Measurements from ENCODE around the gene MARCHF3. TPM values are rescaled to one million over a fixed set of nuclear protein-coding genes. Genes with fewer than 3 reads are reported as not detected.
A peak's percentile ranks its signal among the peaks of the same experiment; 100 is the strongest.

MARCHF3 gene
- total RNA-seq, 5 donors from 2014 or later (not counting 1 experiment from before 2014, with no cell fraction given) = 5.6 to 9.9 (median 7.6) TPM

DNA sequence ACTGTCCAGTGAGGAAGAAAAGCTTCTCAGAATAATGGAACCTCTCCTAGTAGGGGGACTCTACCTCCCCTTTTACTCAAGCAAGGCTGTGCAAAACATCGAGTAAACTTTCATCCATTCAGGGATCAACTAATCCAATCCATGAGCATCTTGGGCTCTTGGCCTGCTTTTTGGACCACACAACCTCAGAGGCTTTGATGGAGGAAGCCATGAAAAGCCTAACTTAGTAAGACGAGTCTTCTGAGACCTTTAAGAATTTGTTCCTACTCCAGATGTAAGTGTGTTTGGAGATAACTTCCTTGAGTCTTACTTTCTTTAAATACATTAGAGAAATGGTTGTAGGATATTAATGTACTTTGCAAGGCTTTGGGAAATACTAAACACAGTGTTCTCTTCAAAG lies 49.1 kb downstream of the MARCHF3 start:
- Mint-ChIP-seq H3K27ac (no peak overlapping the region), H3K36me3 (no peaks in the 10 kb centered on the region), H3K4me1 (peaks cover 26 to 45% (median 29%) of the 10 kb centered on the region in 3 donors), H3K4me3 (no peak overlapping the region), H3K9me3 (no peaks in the 10 kb centered on the region), H3K27me3 (no peaks in the 10 kb centered on the region)
- CTCF ChIA-PET = no interaction called here
- Histone ChIP-seq H3K4me1 (ENCODE audit: control insufficient read depth in 1 of 2, extremely low read depth in 1 of 2, insufficient read depth in 2 of 2, low read length in 2 of 2) (no peaks in the 10 kb centered on the region), H3K27ac (ENCODE audit: low read length) (no peak overlapping the region), H3K4me3 (ENCODE audit: control insufficient read depth in 1 of 2, extremely low read depth in 1 of 2, low read length in 1 of 2) (no peak overlapping the region), H3K27me3 (replicated peaks in 1 of 2; ENCODE audit: control insufficient read depth in 2 of 2, extremely low read depth in 1 of 2, insufficient read depth in 2 of 2, low read length in 1 of 2) (no peaks in the 10 kb centered on the region), H3K9me3 (no peaks in the 10 kb centered on the region), H3K36me3 (ENCODE audit: control insufficient read depth in 2 of 2, extremely low read depth in 1 of 2, insufficient read depth in 1 of 2, low read length in 1 of 2) (no peaks in the 10 kb centered on the region)
- DNase-seq (no peak), ATAC-seq (replicated peaks in 1 of 4) (no peak)
- POLR2A ChIA-PET = interaction anchor here in 1 of 2 donors (0.5 kb wide), 1 partner anchor 203 kb away, joined by 4 read pairs; no protein-coding TSS in a partner anchor
- WGBS (ENCODE audit: insufficient coverage) = no CpG with 5 or more reads among the region's 2 CpGs

DNA sequence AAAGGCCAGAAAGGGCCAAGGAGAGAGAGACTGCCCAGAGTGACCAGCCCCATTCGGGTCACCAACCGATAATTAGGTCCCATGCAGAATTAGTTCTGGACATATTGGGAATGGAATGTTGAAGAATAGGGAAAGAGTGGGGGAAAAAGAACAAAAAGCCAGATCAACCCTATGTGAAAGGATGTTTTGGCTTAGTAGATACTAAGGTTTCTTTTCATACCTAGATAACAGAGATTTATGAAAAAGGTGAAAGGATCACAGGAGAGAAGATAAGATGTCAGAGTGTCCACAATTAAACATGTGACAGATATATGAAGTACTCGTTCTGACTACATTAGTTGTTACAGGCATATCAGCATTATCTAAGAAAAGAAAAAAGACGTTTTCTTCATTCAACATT lies 52.1 kb downstream of the MARCHF3 start:
- no peaks in the 10 kb centered on the region for H3K27me3 Mint-ChIP-seq
- no peak overlapping the region for H3K27ac ChIP-seq (ENCODE audit: low read length)
- H3K36me3 Mint-ChIP-seq = no peaks in the 10 kb centered on the region
- H3K9me3 Mint-ChIP-seq = no peaks in the 10 kb centered on the region
- H3K27me3 ChIP-seq (replicated peaks in 1 of 2; ENCODE audit: control insufficient read depth in 2 of 2, extremely low read depth in 1 of 2, insufficient read depth in 2 of 2, low read length in 1 of 2) = no peaks in the 10 kb centered on the region
- no peak overlapping the region for H3K4me3 Mint-ChIP-seq
- peaks cover 1 to 3% of the 10 kb centered on the region in 2 experiments for H3K4me1 ChIP-seq (ENCODE audit: control insufficient read depth in 1 of 2, extremely low read depth in 1 of 2, insufficient read depth in 2 of 2, low read length in 2 of 2)
- ChIA-PET CTCF (no interaction called here), POLR2A (no interaction called here)
- no peak overlapping the region for H3K4me3 ChIP-seq (ENCODE audit: control insufficient read depth in 1 of 2, extremely low read depth in 1 of 2, low read length in 1 of 2)
- no peaks in the 10 kb centered on the region for H3K36me3 ChIP-seq (ENCODE audit: control insufficient read depth in 2 of 2, extremely low read depth in 1 of 2, insufficient read depth in 1 of 2, low read length in 1 of 2)
- WGBS (ENCODE audit: insufficient coverage) = 96% methylated on average over 3 of the region's 4 CpGs
- peaks cover 24 to 45% (median 25%) of the 10 kb centered on the region in 3 donors for H3K4me1 Mint-ChIP-seq
- ATAC-seq (replicated peaks in 1 of 4) (no peak), DNase-seq (no peak)
- H3K9me3 ChIP-seq = no peaks in the 10 kb centered on the region
- no peak overlapping the region for H3K27ac Mint-ChIP-seq

DNA sequence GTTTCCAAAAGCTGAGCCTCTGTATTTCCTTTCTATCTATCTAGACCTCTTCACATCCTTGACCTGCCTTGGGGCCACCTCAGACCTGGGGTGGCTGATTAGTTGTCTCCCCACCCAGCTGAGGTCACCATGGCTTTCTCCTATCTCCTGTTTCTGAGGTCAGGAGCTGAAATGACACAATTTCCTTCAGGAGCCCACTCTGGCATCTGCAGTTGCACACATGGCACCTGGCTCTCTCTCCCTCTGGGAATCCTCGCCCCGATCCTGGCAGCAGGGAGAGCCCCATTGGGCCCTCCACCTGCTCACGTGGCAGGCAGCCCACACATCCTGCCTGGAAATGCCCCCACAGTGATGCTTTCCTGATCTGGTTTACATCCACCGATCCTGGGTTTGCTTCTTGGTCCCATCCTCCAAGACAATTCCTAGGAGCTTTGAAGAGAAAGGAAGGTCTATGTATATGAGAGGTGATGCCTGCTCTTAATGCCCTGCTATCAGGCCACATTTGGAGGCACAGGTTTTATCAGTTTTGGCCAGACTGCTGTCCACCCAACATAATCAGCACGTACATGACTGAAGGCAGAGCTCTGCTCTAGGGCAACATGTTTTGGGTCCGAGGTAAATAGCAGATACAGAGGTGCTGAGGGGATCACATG lies 53.7 kb downstream of the MARCHF3 start:
- no peak for DNase-seq
- Histone ChIP-seq H3K27ac (ENCODE audit: low read length) (no peak overlapping the region), H3K4me1 (ENCODE audit: control insufficient read depth in 1 of 2, extremely low read depth in 1 of 2, insufficient read depth in 2 of 2, low read length in 2 of 2) (peaks cover 4 to 16% of the 10 kb centered on the region in 2 experiments), H3K36me3 (ENCODE audit: control insufficient read depth in 2 of 2, extremely low read depth in 1 of 2, insufficient read depth in 1 of 2, low read length in 1 of 2) (no peaks in the 10 kb centered on the region), H3K27me3 (replicated peaks in 1 of 2; ENCODE audit: control insufficient read depth in 2 of 2, extremely low read depth in 1 of 2, insufficient read depth in 2 of 2, low read length in 1 of 2) (no peaks in the 10 kb centered on the region), H3K4me3 (ENCODE audit: control insufficient read depth in 1 of 2, extremely low read depth in 1 of 2, low read length in 1 of 2) (no peak overlapping the region), H3K9me3 (no peaks in the 10 kb centered on the region)
- ChIA-PET CTCF (interaction anchor here in 1 of 2 donors (0.7 kb wide), 1 partner anchor 62 kb away, joined by 3 read pairs; no protein-coding TSS in a partner anchor), POLR2A (no interaction called here)
- no peak overlapping the region for H3K4me3 Mint-ChIP-seq
- peaks cover 30 to 45% (median 33%) of the 10 kb centered on the region in 3 donors for H3K4me1 Mint-ChIP-seq
- no peaks in the 10 kb centered on the region for H3K27me3 Mint-ChIP-seq
- no peaks in the 10 kb centered on the region for H3K36me3 Mint-ChIP-seq
- no peak for ATAC-seq (replicated peaks in 1 of 4)
- WGBS (ENCODE audit: insufficient coverage) = 75% methylated on average over 4 of the region's 6 CpGs
- H3K27ac Mint-ChIP-seq = peak overlapping the region in 1 of 2 donors; percentile 74
- no peaks in the 10 kb centered on the region for H3K9me3 Mint-ChIP-seq

DNA sequence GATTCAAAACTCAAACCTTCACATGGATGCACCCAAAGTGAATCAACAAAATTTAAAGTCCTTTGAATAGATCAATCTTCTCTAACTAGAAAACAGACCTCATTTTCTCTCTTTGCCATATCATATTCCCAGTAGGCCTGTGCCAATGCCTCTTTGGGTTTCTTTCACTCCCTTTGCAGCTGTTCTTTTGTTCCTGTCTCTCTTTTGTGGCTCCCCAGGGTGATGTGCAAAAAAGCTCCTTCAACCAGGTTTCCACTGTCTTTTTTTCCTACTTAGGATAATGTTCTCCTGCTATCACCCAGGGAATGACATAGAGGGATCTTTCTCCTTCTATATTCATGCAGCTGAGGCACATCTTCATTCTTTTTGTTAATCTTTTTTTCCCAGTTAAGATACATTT lies 54.6 kb downstream of the MARCHF3 start:
- ATAC-seq (replicated peaks in 1 of 4) (no peak), DNase-seq (no peak)
- H3K27ac ChIP-seq (ENCODE audit: low read length) = no peak overlapping the region
- H3K27me3 ChIP-seq (replicated peaks in 1 of 2; ENCODE audit: control insufficient read depth in 2 of 2, extremely low read depth in 1 of 2, insufficient read depth in 2 of 2, low read length in 1 of 2) = no peaks in the 10 kb centered on the region
- Mint-ChIP-seq H3K4me1 (peaks cover 35 to 46% (median 37%) of the 10 kb centered on the region in 3 donors), H3K36me3 (no peaks in the 10 kb centered on the region), H3K27me3 (no peaks in the 10 kb centered on the region), H3K9me3 (no peaks in the 10 kb centered on the region), H3K27ac (peak overlapping the region in 1 of 2 donors; percentile 74), H3K4me3 (no peak overlapping the region)
- peaks cover 4 to 18% of the 10 kb centered on the region in 2 experiments for H3K4me1 ChIP-seq (ENCODE audit: control insufficient read depth in 1 of 2, extremely low read depth in 1 of 2, insufficient read depth in 2 of 2, low read length in 2 of 2)
- no peaks in the 10 kb centered on the region for H3K9me3 ChIP-seq
- no peak overlapping the region for H3K4me3 ChIP-seq (ENCODE audit: control insufficient read depth in 1 of 2, extremely low read depth in 1 of 2, low read length in 1 of 2)
- H3K36me3 ChIP-seq (ENCODE audit: control insufficient read depth in 2 of 2, extremely low read depth in 1 of 2, insufficient read depth in 1 of 2, low read length in 1 of 2) = no peaks in the 10 kb centered on the region
- CTCF ChIA-PET = no interaction called here
- POLR2A ChIA-PET = no interaction called here

DNA sequence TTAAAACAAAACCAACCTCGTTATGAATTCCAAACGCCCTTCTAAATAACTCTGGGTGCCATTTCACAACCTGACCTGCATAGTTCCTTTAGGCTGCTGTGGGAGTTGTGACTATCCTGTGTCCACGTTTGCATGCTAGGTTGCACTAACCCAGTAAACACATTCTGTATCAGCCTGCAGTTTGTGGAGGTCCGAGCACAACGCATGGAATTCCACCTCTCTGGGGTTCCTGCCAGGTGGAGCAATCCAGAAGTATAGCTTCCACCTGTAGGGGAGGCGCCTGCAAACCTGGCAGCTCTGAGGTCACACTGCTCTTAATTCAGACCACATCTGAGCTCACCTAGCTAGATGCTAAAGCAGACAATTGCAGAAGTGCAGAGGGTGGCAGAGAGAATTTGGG lies 57.2 kb downstream of the MARCHF3 start:
- Mint-ChIP-seq H3K36me3 (no peaks in the 10 kb centered on the region), H3K27ac (peak overlapping the region; percentile 73 to 90), H3K27me3 (no peaks in the 10 kb centered on the region), H3K4me1 (peaks cover 34 to 46% (median 38%) of the 10 kb centered on the region in 3 donors), H3K9me3 (no peaks in the 10 kb centered on the region), H3K4me3 (peak overlapping the region in 1 of 3 donors; percentile 76)
- WGBS (ENCODE audit: insufficient coverage) = 83% methylated on average over 1 of the region's 6 CpGs
- Histone ChIP-seq H3K27me3 (replicated peaks in 1 of 2; ENCODE audit: control insufficient read depth in 2 of 2, extremely low read depth in 1 of 2, insufficient read depth in 2 of 2, low read length in 1 of 2) (no peaks in the 10 kb centered on the region), H3K4me1 (ENCODE audit: control insufficient read depth in 1 of 2, extremely low read depth in 1 of 2, insufficient read depth in 2 of 2, low read length in 2 of 2) (peaks cover 4 to 18% of the 10 kb centered on the region in 2 experiments), H3K4me3 (ENCODE audit: control insufficient read depth in 1 of 2, extremely low read depth in 1 of 2, low read length in 1 of 2) (no peak overlapping the region), H3K9me3 (no peaks in the 10 kb centered on the region), H3K36me3 (ENCODE audit: control insufficient read depth in 2 of 2, extremely low read depth in 1 of 2, insufficient read depth in 1 of 2, low read length in 1 of 2) (no peaks in the 10 kb centered on the region), H3K27ac (ENCODE audit: low read length) (peak overlapping the region; percentile 52)
- POLR2A ChIA-PET = no interaction called here
- DNase-seq (peak in 3 of 35 experiments; percentile 6 to 18 (median 9)), ATAC-seq (replicated peaks in 1 of 4) (peak in 1 of 4 experiments; percentile 54)
- CTCF ChIA-PET = no interaction called here

DNA sequence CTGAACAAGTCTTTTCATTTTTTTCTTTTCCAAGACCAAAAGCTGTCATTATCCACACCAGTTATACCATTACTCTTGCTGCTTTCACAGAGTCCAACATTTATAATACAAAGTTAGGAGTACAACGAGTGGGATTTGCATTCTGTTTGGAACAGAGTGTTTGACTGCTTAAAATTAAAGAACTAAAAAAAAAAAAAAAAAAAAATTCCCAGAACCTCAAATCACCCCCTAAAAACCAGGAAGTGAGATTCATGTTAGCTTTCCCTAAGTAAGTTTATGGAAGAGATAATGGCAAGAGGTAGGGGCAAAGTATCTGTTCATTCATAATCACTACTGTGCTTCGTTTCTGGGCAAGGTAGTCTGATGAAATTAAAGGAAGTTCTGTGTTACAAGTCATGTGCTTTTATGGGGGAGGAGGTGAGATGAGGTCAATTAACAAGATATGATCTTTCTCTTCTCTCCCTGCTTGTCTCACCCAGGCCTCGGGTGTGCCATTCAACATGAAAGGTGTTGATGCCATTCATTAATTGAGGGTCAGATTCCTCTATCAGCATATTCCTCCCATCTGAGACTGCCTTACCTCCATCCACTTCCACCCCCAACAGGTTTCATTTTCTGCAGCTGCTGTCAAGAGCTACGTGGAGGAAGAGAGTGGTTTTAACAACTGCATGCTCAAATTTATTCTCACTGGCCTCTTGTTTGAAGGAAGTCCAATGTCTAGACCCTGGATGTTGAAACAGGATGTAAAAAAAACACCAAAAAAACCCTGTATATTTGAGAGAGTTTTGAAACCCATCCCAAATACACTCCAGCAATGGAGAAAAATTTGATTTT lies 58.1 kb downstream of the MARCHF3 start:
- H3K36me3 Mint-ChIP-seq = no peaks in the 10 kb centered on the region
- H3K4me3 ChIP-seq (ENCODE audit: control insufficient read depth in 1 of 2, extremely low read depth in 1 of 2, low read length in 1 of 2) = no peak overlapping the region
- CTCF ChIA-PET = interaction anchor here (0.6 to 0.7 kb wide), 4 partner anchors 10 to 618 kb away, joined by 3 to 7 read pairs (median 4); no protein-coding TSS in a partner anchor
- H3K27ac Mint-ChIP-seq = peak overlapping the region; percentile 90
- peak in 21 of 35 experiments; percentile 1 to 56 (median 9) for DNase-seq
- H3K27me3 ChIP-seq (replicated peaks in 1 of 2; ENCODE audit: control insufficient read depth in 2 of 2, extremely low read depth in 1 of 2, insufficient read depth in 2 of 2, low read length in 1 of 2) = no peaks in the 10 kb centered on the region
- peaks cover 34 to 41% (median 38%) of the 10 kb centered on the region in 3 donors for H3K4me1 Mint-ChIP-seq
- no peaks in the 10 kb centered on the region for H3K9me3 ChIP-seq
- ATAC-seq (replicated peaks in 1 of 4) = peak; percentile 68 to 84 (median 80)
- H3K36me3 ChIP-seq (ENCODE audit: control insufficient read depth in 2 of 2, extremely low read depth in 1 of 2, insufficient read depth in 1 of 2, low read length in 1 of 2) = no peaks in the 10 kb centered on the region
- H3K27ac ChIP-seq (ENCODE audit: low read length) = peak overlapping the region; percentile 52
- WGBS (ENCODE audit: insufficient coverage) = no CpG with 5 or more reads among the region's 4 CpGs
- H3K4me3 Mint-ChIP-seq = peak overlapping the region; percentile 62 to 76 (median 75)
- H3K27me3 Mint-ChIP-seq = no peaks in the 10 kb centered on the region
- H3K4me1 ChIP-seq (ENCODE audit: control insufficient read depth in 1 of 2, extremely low read depth in 1 of 2, insufficient read depth in 2 of 2, low read length in 2 of 2) = peaks cover 4 to 18% of the 10 kb centered on the region in 2 experiments
- H3K9me3 Mint-ChIP-seq = no peaks in the 10 kb centered on the region
- POLR2A ChIA-PET = interaction anchor here in 1 of 2 donors (0.6 kb wide), 1 partner anchor 10 kb away, joined by 3 read pairs; no protein-coding TSS in a partner anchor

Data from T-cell (primary cell).